ENCODE results near the gene ACVR1B. TPM values are rescaled to one million over a fixed set of nuclear protein-coding genes. Genes with fewer than 3 reads are reported as not detected.

The ACVR1B gene
- total RNA-seq, 2 donors from 2014 or later, result 67.6 to 84.7 TPM

Other genes starting within 250 kb of the ACVR1B start
- under 1 TPM; 0.24 to 0.36 TPM for gene FIGNL2, start 103.0 kb upstream of the ACVR1B start, total RNA-seq
- gene ANKRD33, start 63.6 kb upstream of the ACVR1B start, total RNA-seq, result not detected
- 100 to 1,000 TPM; 188 to 214 TPM for gene ACVRL1, start 44.2 kb upstream of the ACVR1B start, total RNA-seq
- 10 to 100 TPM in 1 of 2 donors, 1 to 10 TPM in 1; 9.0 to 10.7 TPM for gene TAMALIN, start 55.2 kb downstream of the ACVR1B start, total RNA-seq
- 100 to 1,000 TPM in 1 of 2 donors, 10 to 100 TPM in 1; 37.7 to 182 TPM for gene NR4A1, start 99.7 kb downstream of the ACVR1B start, total RNA-seq
- gene ATG101, start 118.3 kb downstream of the ACVR1B start, total RNA-seq, result 10 to 100 TPM; 35.0 to 36.3 TPM
- under 1 TPM in 1 of 2 donors, not detected in 1; 0.31 TPM for gene SMIM41, start 128.0 kb downstream of the ACVR1B start, total RNA-seq
- gene KRT80, start 240.3 kb downstream of the ACVR1B start, total RNA-seq, result 1 to 10 TPM in 1 of 2 donors, not detected in 1; 1.1 TPM

Data from left colon (tissue), 2 donors.